Tibial nerve (tissue), 4 donors: Measurements from ENCODE around the gene LRTM2. TPM values are rescaled to one million over a fixed set of nuclear protein-coding genes. Genes with fewer than 3 reads are reported as not detected.

ENCODE experiments used
- DNase-seq, 2 donors: peaks; one replicate each; pipeline ENCODE4 v3.0.0-alpha.2; 2019; ENCODE audit warnings: low spot score in 2 of 2
- H3K27ac ChIP-seq, 4 donors: fragments of 200-600 bp; sonication (generic) in 3 of 4; one replicate each; pipeline ENCODE4 v1.5.1; 2017 to 2019; ENCODE audit warnings: mild to moderate bottlenecking in 1 of 4
- H3K27me3 ChIP-seq, 2 donors: fragments of 200-600 bp; sonication (generic) in 1 of 2; one replicate each; pipeline versions ENCODE4 v1.5.1 to v1.6.0; 2017 to 2019
- H3K36me3 ChIP-seq, 3 donors: fragments of 200-600 bp; sonication (generic); one replicate each; pipeline ENCODE4 v1.5.1; 2018 to 2019
- H3K4me1 ChIP-seq, 4 donors: fragments of 200-600 bp; sonication (generic) in 3 of 4; one replicate each; pipeline ENCODE4 v1.5.1; 2017 to 2019
- H3K4me3 ChIP-seq, 4 donors: fragments of 200-600 bp; sonication (generic) in 3 of 4; one replicate each; pipeline ENCODE4 v1.5.1; 2017 to 2019; ENCODE audit warnings: mild to moderate bottlenecking in 1 of 4, moderate library complexity in 1 of 4
- H3K9me3 ChIP-seq, 4 donors: fragments of 200-600 bp; sonication (generic) in 3 of 4; one replicate each; pipeline ENCODE4 v1.5.1; 2017 to 2019
- CTCF ChIP-seq, 5 experiments: fragments of 200-600 bp in 3 of 5; fragments of 450-650 bp in 2 of 5; sonication (generic) in 3 of 5; IDR thresholded peaks; one replicate each; pipeline ENCODE4 v1.5.1; 2016 to 2019; ENCODE audit warnings: antibody characterized with exemption in 5 of 5, mild to moderate bottlenecking in 3 of 5, moderate library complexity in 2 of 5
- EP300 ChIP-seq, 2 donors: sonication (generic); formaldehyde crosslinking; IDR thresholded peaks; one replicate each; pipeline ENCODE4 v1.6.1; 2017; ENCODE audit warnings: antibody characterized with exemption in 2 of 2, mild to moderate bottlenecking in 1 of 2
- POLR2A ChIP-seq, 2 donors: fragments of 450-650 bp; IDR thresholded peaks; one replicate each; pipeline ENCODE4 v1.6.1; 2017; ENCODE audit warnings: antibody characterized with exemption in 2 of 2, mild to moderate bottlenecking in 2 of 2, moderate library complexity in 2 of 2
- WGBS, 2 donors: methylation state at CpG; one replicate each; pipeline ENCODE4 v1.1.5; 2018; 5-methylcytosine and 5-hydroxymethylcytosine counted together
- total RNA-seq, 4 donors: library from RNA; depleted of rRNA; stranded (reverse); fragments of >200 nt; gene quantifications; one replicate each; pipeline ENCODE4 v1.1.0, GENCODE V29; 2016

The LRTM2 gene
- total RNA-seq, 4 donors from 2014 or later: not detected

- TF ChIP-seq CTCF (IDR thresholded peaks at IDR 0.05) (no peak), POLR2A (IDR thresholded peaks at IDR 0.05) (no peak), EP300 (IDR thresholded peaks at IDR 0.05) (no peak)
- no peak overlapping the region for H3K27ac ChIP-seq
- H3K4me1 ChIP-seq: peaks cover 0 to 31% (median 3%) of the 10 kb centered on the region in 4 donors
- H3K36me3 ChIP-seq: no peaks in the 10 kb centered on the region
- DNase-seq: no peak
- WGBS, 2 donors: 87 to 90% methylated on average over 19 of the region's 19 CpGs
- H3K27me3 ChIP-seq: no peaks in the 10 kb centered on the region
- no peak overlapping the region for H3K4me3 ChIP-seq
- H3K9me3 ChIP-seq: no peaks in the 10 kb centered on the region
Observed at GRCh38 chr12:1808036-1808797, 12.1 kb upstream of the LRTM2 start.

- no peak for DNase-seq
- TF ChIP-seq EP300 (IDR thresholded peaks at IDR 0.05) (no peak), CTCF (IDR thresholded peaks at IDR 0.05) (no peak), POLR2A (IDR thresholded peaks at IDR 0.05) (no peak)
- 87% methylated on average over 22 of the region's 22 CpGs for WGBS, 2 donors
- Histone ChIP-seq H3K9me3 (no peaks in the 10 kb centered on the region), H3K27ac (no peak overlapping the region), H3K4me3 (no peak overlapping the region), H3K36me3 (no peaks in the 10 kb centered on the region), H3K27me3 (no peaks in the 10 kb centered on the region), H3K4me1 (peaks cover 0 to 38% (median 6%) of the 10 kb centered on the region in 4 donors)
Observed at GRCh38 chr12:1808798-1809480, 11.4 kb upstream of the LRTM2 start.

- no peak for DNase-seq
- WGBS, 2 donors: 87 to 89% methylated on average over 13 of the region's 13 CpGs
- Histone ChIP-seq H3K9me3 (no peaks in the 10 kb centered on the region), H3K27me3 (no peaks in the 10 kb centered on the region), H3K27ac (peak overlapping the region in 2 of 4 donors; percentile 12 to 70), H3K4me3 (no peak overlapping the region), H3K36me3 (no peaks in the 10 kb centered on the region), H3K4me1 (peaks cover 0 to 39% (median 5%) of the 10 kb centered on the region in 4 donors)
- TF ChIP-seq EP300 (IDR thresholded peaks at IDR 0.05) (no peak), CTCF (IDR thresholded peaks at IDR 0.05) (no peak), POLR2A (IDR thresholded peaks at IDR 0.05) (no peak)
Observed at GRCh38 chr12:1809591-1810190, 10.7 kb upstream of the LRTM2 start.

- H3K27ac ChIP-seq: peak overlapping the region in 2 of 4 donors; percentile 46 to 86
- 81 to 83% methylated on average over 21 of the region's 21 CpGs for WGBS, 2 donors
- DNase-seq: no peak
Observed at GRCh38 chr12:1810201-1810930, 10.0 kb upstream of the LRTM2 start.

More at GRCh38 chr12:1810201-1810930, 10.0 kb upstream of the LRTM2 start:
- H3K4me3 ChIP-seq: no peak overlapping the region
- H3K4me1 ChIP-seq: peaks cover 0 to 39% (median 4%) of the 10 kb centered on the region in 4 donors
- H3K36me3 ChIP-seq: no peaks in the 10 kb centered on the region
- H3K9me3 ChIP-seq: no peaks in the 10 kb centered on the region
- TF ChIP-seq CTCF (IDR thresholded peaks at IDR 0.05): no peak
- TF ChIP-seq POLR2A (IDR thresholded peaks at IDR 0.05): no peak
- TF ChIP-seq EP300 (IDR thresholded peaks at IDR 0.05): no peak
- no peaks in the 10 kb centered on the region for H3K27me3 ChIP-seq
